K562 (cell line): ENCODE results near the gene CHURC1. TPM values are rescaled to one million over a fixed set of nuclear protein-coding genes. Genes with fewer than 3 reads are reported as not detected.

Experiments used
- BRD4 ChIP-seq: fragments of 200-600 bp; sonication (generic); IDR thresholded peaks from 2 replicates; pipeline ENCODE4 v1.6.1; 2017; ENCODE audit warnings: inconsistent platforms
- CAMTA2 ChIP-seq: fragments of 250-450 bp; sonication (Bioruptor Pico); conservative IDR thresholded peaks from 2 replicates; pipeline ENCODE4 v1.5.1; 2022
- CREB1 ChIP-seq, 2 experiments: sonication (generic) in 1 of 2; formaldehyde crosslinking in 1 of 2; IDR thresholded peaks; 2 replicates each; pipeline versions ENCODE4 v1.6.1 to v1.8.0; 2012 to 2022; ENCODE audit warnings: inconsistent platforms in 1 of 2, mild to moderate bottlenecking in 1 of 2, missing genetic modification reagents in 1 of 2, moderate library complexity in 1 of 2
- DNMT1 ChIP-seq: fragments of 450-650 bp; IDR thresholded peaks from 2 replicates; pipeline ENCODE4 v1.6.1; 2016; ENCODE audit warnings: antibody characterized with exemption, mild to moderate bottlenecking
- FOXJ2 ChIP-seq: fragments of 200-800 bp; sonication (Bioruptor generic); IDR thresholded peaks from 2 replicates; pipeline ENCODE4 v1.6.1; 2016; ENCODE audit warnings: missing genetic modification characterization, missing compliant biosample characterization
- HDAC6 ChIP-seq: IDR thresholded peaks from 2 replicates; pipeline ENCODE4 v1.6.1; 2012; ENCODE audit warnings: low read depth, mild to moderate bottlenecking, control low read depth, inconsistent platforms, low read length, moderate library complexity
- HMG20A ChIP-seq: fragments of 450-650 bp; formaldehyde crosslinking; conservative IDR thresholded peaks from 2 replicates; pipeline ENCODE4 v1.4.0; 2020; ENCODE audit warnings: mild to moderate bottlenecking, mixed read lengths
- JUND ChIP-seq, 2 experiments: IDR thresholded peaks; 2 replicates in 1 of 2; 3 replicates in 1 of 2; pipeline ENCODE4 v1.6.1; 2011; ENCODE audit warnings: borderline replicate concordance in 2 of 2, low read depth in 2 of 2, low read length in 2 of 2, improper control_type of control experiment in 1 of 2, missing biosample characterization in 1 of 2, missing genetic modification characterization in 1 of 2, missing genetic modification reagents in 1 of 2
- MAFK ChIP-seq: IDR thresholded peaks from 2 replicates; pipeline ENCODE4 v1.6.1; 2011; ENCODE audit warnings: low read length, improper control_type of control experiment
- NFIX ChIP-seq: fragments of 250-450 bp; sonication (Bioruptor Pico); IDR thresholded peaks from 2 replicates; pipeline ENCODE4 v1.4.0; 2020; ENCODE audit warnings: low read depth, mild to moderate bottlenecking, moderate library complexity
- NR4A1 ChIP-seq, 2 experiments: fragments of 250-450 bp in 1 of 2; fragments of 450-650 bp in 1 of 2; sonication (Bioruptor Pico) in 1 of 2; IDR thresholded peaks; 2 replicates each; pipeline versions ENCODE4 v1.4.0 to v1.6.1; 2016 to 2020; ENCODE audit warnings: mild to moderate bottlenecking in 2 of 2, missing compliant biosample characterization in 1 of 2, missing genetic modification characterization in 1 of 2, moderate library complexity in 1 of 2
- POLR2A ChIP-seq: fragments of 450-650 bp; conservative IDR thresholded peaks from 2 replicates; pipeline ENCODE4 v1.6.1; 2016
- POLR3A ChIP-seq: IDR thresholded peaks from 2 replicates; pipeline ENCODE4 v1.6.1; 2011; ENCODE audit warnings: borderline replicate concordance, mild to moderate bottlenecking, moderate library complexity; ENCODE audit not compliant: insufficient read length, insufficient read depth; ENCODE audit errors: extremely low read depth
- RFX1 ChIP-seq: fragments of 450-650 bp; IDR thresholded peaks from 2 replicates; pipeline ENCODE4 v1.6.1; 2016; ENCODE audit warnings: mild to moderate bottlenecking, moderate library complexity
- SMAD2 ChIP-seq: fragments of 150-350 bp; IDR thresholded peaks from 2 replicates; pipeline ENCODE4 v1.6.1; 2014; ENCODE audit warnings: low read depth, mild to moderate bottlenecking, low read length
- SREBF1 ChIP-seq: fragments of 150-350 bp; IDR thresholded peaks from 2 replicates; pipeline ENCODE4 v1.6.1; 2014; ENCODE audit warnings: antibody characterized with exemption, low read depth, low read length, borderline replicate concordance
- SRSF9 ChIP-seq: fragments of 200-400 bp; formaldehyde crosslinking; IDR thresholded peaks from 2 replicates; pipeline ENCODE4 v1.6.1; 2017; ENCODE audit warnings: low read depth, low read length, borderline replicate concordance
- TEAD1 ChIP-seq, 2 experiments: fragments of 450-650 bp in 1 of 2; sonication (generic) in 1 of 2; formaldehyde crosslinking; IDR thresholded peaks; 2 replicates each; pipeline versions ENCODE4 v1.4.0 to v1.8.0; 2020 to 2022; ENCODE audit warnings: mild to moderate bottlenecking in 2 of 2, missing genetic modification reagents in 1 of 2
- TEAD4 ChIP-seq, 2 experiments: sonication (generic) in 1 of 2; formaldehyde crosslinking in 1 of 2; IDR thresholded peaks; 2 replicates each; pipeline versions ENCODE4 v1.6.1 to v1.8.0; 2012 to 2022; ENCODE audit warnings: borderline replicate concordance in 1 of 2, inconsistent platforms in 1 of 2, low read length in 1 of 2, mild to moderate bottlenecking in 1 of 2, missing genetic modification reagents in 1 of 2
- ZBTB8A ChIP-seq: fragments of 450-650 bp; IDR thresholded peaks from 2 replicates; pipeline ENCODE4 v1.6.1; 2018; ENCODE audit warnings: mild to moderate bottlenecking, moderate library complexity; ENCODE audit not compliant: partially characterized antibody
- ZNF143 ChIP-seq: sonication (generic); formaldehyde crosslinking; IDR thresholded peaks from 2 replicates; pipeline ENCODE4 v1.9.0; 2022; ENCODE audit warnings: mild to moderate bottlenecking, missing genetic modification reagents
- ZNF778 ChIP-seq: fragments of 450-650 bp; formaldehyde crosslinking; IDR thresholded peaks from 2 replicates; pipeline ENCODE4 v1.4.0; 2020; ENCODE audit warnings: mild to moderate bottlenecking, moderate library complexity
- ZNF79 ChIP-seq: fragments of 250-450 bp; sonication (Bioruptor Pico); IDR thresholded peaks from 2 replicates; pipeline ENCODE4 v1.4.0; 2020; ENCODE audit warnings: low read depth, mild to moderate bottlenecking, moderate library complexity
- polyA plus RNA-seq, 8 experiments: library from polyadenylated mRNA; depleted of rRNA in 4 of 8; stranded (reverse) in 5 of 8; unstranded in 3 of 8; fragments of >200 nt; fragmentation: Nextera tagmentation in 2 of 8; fragmentation: Illumina TruSeq in 1 of 8; extraction: Ambion mirVana in 2 of 8; extraction: Trizol in 1 of 8; gene quantifications; 2 replicates each; pipeline versions ENCODE4 v1.2.1 to v1.2.3, GENCODE V29; 2011 to 2014; ENCODE audit warnings: inconsistent platforms in 1 of 8, missing spikeins in 1 of 8
- total RNA-seq, 7 experiments: library from RNA; depleted of rRNA in 6 of 7; stranded (reverse); fragments of >200 nt in 6 of 7; fragmentation: Illumina TruSeq in 2 of 7; extraction: Trizol in 2 of 7; gene quantifications; 2 replicates each; pipeline versions ENCODE4 v1.2.1 to v1.2.3, GENCODE V29; 2011 to 2021; ENCODE audit warnings: low replicate concordance in 1 of 7
- TF ChIP-seq, protein P1 (sequence below): sonication (generic); formaldehyde crosslinking; IDR thresholded peaks from 2 replicates; pipeline ENCODE4 v1.8.1; 2022; ENCODE audit warnings: missing genetic modification reagents
- TF ChIP-seq, protein P2 (sequence below), 3 experiments: fragments of 200-800 bp in 1 of 3; sonication (Bioruptor generic) in 1 of 3; sonication (generic) in 1 of 3; formaldehyde crosslinking in 1 of 3; IDR thresholded peaks; 2 replicates each; pipeline versions ENCODE4 v1.6.1 to v1.8.0; 2016 to 2022; ENCODE audit warnings: mild to moderate bottlenecking in 2 of 3, missing compliant biosample characterization in 2 of 3, missing genetic modification characterization in 2 of 3, missing genetic modification reagents in 1 of 3

The CHURC1 gene
- total and polyA plus RNA-seq, 9 of the 15 experiments (the other 6 are each of a cell fraction or from before 2014, with no cell fraction given) = 27.3 to 239 (median 45.6) TPM

DNA sequence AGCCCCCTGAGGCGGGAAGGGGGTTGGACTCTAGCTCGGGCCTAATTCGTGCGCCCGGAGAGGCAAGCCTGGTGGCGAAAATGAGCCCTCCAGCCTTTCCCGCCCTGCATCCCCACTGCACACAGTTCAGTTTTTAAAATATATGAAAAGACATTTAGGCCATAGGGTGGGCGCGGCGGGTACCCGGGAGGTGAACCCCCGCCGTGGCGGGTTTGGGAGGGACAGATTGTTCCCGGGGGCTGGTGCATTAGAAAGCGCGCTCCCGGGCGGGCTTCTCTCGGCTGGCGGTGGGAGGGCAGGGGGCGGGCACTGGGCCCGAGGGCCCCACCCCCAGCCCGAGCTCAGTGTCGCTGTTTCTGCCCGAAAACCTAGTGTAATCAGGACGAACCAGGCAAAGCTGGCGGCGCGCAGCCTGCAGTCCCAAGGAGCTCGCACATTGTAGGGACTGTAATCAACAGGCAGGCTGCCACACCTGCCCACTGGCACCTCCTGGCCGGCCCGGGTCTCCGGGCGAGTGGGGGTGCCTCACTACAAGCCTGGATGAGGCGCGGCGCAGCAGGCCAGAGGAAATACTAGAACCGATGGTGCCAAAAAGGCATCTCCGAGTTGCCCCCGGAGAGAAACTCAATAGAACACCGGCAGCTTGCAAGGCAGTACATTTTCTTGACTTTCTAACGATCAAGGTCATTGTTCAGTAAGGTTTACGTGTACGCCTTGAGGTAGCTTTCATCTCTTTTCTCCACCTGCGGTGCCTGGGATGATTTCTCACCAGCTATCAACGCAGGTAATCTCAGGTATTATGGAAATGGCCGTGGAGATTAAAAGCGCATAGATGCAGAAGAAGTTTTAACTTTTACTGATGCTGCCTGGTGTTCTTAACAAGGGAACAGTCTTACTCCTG, 33.8 kb upstream of the CHURC1 start (continued):
- TF ChIP-seq TEAD4 (IDR thresholded peaks at IDR 0.05; ENCODE audit: low read length) = 0 out of 2 replicates have a peak, but pooled peaks have one; percentile 45
- TF ChIP-seq TEAD4 (CRISPR knock-in tag; IDR thresholded peaks at IDR 0.05; ENCODE audit: borderline replicate concordance) = no peak
- no peak for TF ChIP-seq ZBTB8A
- no peak for TF ChIP-seq CAMTA2
- TF ChIP-seq FOXJ2 = no peak
- TF ChIP-seq HMG20A = no peak
- no peak for TF ChIP-seq BRD4
- no peak for TF ChIP-seq MAFK
- no peak for TF ChIP-seq SREBF1
- peak; percentile 60 for TF ChIP-seq POLR2A
- peak; percentile 18; the same call in 1 of the 2 replicates for TF ChIP-seq CREB1 (IDR thresholded peaks at IDR 0.05)
- TF ChIP-seq CREB1 (CRISPR knock-in tag; IDR thresholded peaks at IDR 0.05) = no peak
- TF ChIP-seq RFX1 = no peak
- TF ChIP-seq HDAC6 = no peak
- TF ChIP-seq, protein P1, sequence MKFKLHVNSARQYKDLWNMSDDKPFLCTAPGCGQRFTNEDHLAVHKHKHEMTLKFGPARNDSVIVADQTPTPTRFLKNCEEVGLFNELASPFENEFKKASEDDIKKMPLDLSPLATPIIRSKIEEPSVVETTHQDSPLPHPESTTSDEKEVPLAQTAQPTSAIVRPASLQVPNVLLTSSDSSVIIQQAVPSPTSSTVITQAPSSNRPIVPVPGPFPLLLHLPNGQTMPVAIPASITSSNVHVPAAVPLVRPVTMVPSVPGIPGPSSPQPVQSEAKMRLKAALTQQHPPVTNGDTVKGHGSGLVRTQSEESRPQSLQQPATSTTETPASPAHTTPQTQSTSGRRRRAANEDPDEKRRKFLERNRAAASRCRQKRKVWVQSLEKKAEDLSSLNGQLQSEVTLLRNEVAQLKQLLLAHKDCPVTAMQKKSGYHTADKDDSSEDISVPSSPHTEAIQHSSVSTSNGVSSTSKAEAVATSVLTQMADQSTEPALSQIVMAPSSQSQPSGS (CRISPR knock-in tag) = no peak
- no peak for TF ChIP-seq NR4A1 (CRISPR knock-in tag; IDR thresholded peaks at IDR 0.05)
- no peak for TF ChIP-seq NR4A1 (tag; IDR thresholded peaks at IDR 0.05)
- TF ChIP-seq SRSF9 = no peak
- TF ChIP-seq, protein P2, sequence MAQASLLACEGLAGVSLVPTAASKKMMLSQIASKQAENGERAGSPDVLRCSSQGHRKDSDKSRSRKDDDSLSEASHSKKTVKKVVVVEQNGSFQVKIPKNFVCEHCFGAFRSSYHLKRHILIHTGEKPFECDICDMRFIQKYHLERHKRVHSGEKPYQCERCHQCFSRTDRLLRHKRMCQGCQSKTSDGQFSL (CRISPR knock-in tag; IDR thresholded peaks at IDR 0.05) = 0 out of 2 replicates have a peak, but pooled peaks have one; percentile 52
- TF ChIP-seq, protein P2 (tag; IDR thresholded peaks at IDR 0.05) = no peak
- no peak for TF ChIP-seq SMAD2
- TF ChIP-seq JUND (IDR thresholded peaks at IDR 0.05; ENCODE audit: borderline replicate concordance, low read depth, low read length) = no peak
- no peak for TF ChIP-seq JUND (tag; IDR thresholded peaks at IDR 0.05; ENCODE audit: borderline replicate concordance, low read depth, low read length)
- TF ChIP-seq ZNF778 (CRISPR knock-in tag) = no peak
- TF ChIP-seq ZNF143 (CRISPR knock-in tag) = no peak
- no peak for TF ChIP-seq POLR3A
- TF ChIP-seq ZNF79 (CRISPR knock-in tag) = no peak
- TF ChIP-seq DNMT1 = no peak
- TF ChIP-seq NFIX (CRISPR knock-in tag) = no peak
- TF ChIP-seq TEAD1 (CRISPR knock-in tag; IDR thresholded peaks at IDR 0.05) = no peak
